ENCODE results near the gene HEPACAM. TPM values are rescaled to one million over a fixed set of nuclear protein-coding genes. Genes with fewer than 3 reads are reported as not detected.

Gene HEPACAM
- total RNA-seq, 8 experiments from 2014 or later, result 0.05 to 14.0 (median 0.12) TPM; not detected in 2

DNA sequence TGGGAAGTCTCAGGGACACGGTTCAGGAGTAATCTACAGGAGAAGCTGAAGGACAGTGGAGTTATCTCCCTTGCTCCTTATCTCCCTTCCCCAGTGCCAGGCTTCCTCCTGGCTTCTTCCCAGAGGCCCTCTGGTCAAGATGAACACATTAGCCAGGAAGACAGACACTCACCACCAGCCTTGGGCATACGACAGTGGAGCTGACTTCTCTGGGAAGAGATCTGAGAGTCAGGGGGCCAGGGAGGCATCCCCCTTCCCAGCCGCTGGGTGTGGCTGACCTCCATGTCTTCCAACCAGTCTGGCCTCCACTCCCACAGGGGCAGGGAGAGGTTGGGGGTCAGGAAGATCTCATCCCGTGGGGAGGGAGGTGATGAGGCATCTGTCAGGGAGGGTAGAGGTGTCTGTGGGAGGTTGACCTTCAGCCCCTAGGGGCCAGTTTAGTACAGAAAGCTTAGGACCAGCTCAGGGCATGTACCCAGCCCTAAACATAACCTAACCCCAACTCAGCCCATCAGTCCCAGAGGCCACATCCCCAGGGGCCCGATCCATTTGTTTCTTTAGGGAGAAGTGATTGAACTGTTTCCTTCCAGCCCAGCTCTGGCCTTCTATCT, 50.9 kb downstream of the HEPACAM start:
- in situ Hi-C loops (cut with MboI; ENCODE audit: low pct_unique_long_range_greater_than_20kb in 2 of 9, low sequenced_read_pairs in 9 of 9, unreplicated experiment in 9 of 9), result no loop called here
- H3K27ac ChIP-seq, result no peak overlapping the region
- H3K4me1 ChIP-seq (replicated peaks in 1 of 2), result peaks cover 0 to 4% of the 10 kb centered on the region in 2 donors
- 60 to 100% (median 80%) methylated on average over 1 to 4 of the region's 5 CpGs; no CpG with 5 or more reads in 4 of the 10 experiments for WGBS, 10 experiments
- no peak overlapping the region for H3K4me3 ChIP-seq
- ATAC-seq (replicated peaks in 6 of 8), result no peak

- no peak overlapping the region for H3K4me3 ChIP-seq
- no CpG with 5 or more reads among the region's 1 CpG for WGBS, 10 experiments
- no peak for ATAC-seq (replicated peaks in 6 of 8)
- no peak overlapping the region for H3K27ac ChIP-seq
- H3K4me1 ChIP-seq (replicated peaks in 1 of 2), result peaks cover 0 to 2% of the 10 kb centered on the region in 2 donors
- in situ Hi-C loops (cut with MboI; ENCODE audit: low pct_unique_long_range_greater_than_20kb in 2 of 9, low sequenced_read_pairs in 9 of 9, unreplicated experiment in 9 of 9), result no loop called here
Observed at GRCh38 chr11:124884340-124884739, 51.5 kb downstream of the HEPACAM start.

- WGBS, 10 experiments, result 46 to 88% (median 78%) methylated on average over 1 to 8 of the region's 11 CpGs; no CpG with 5 or more reads in 1 of the 10 experiments
- peaks cover under 1 to 4% of the 10 kb centered on the region in 2 donors for H3K4me1 ChIP-seq (replicated peaks in 1 of 2)
- no peak overlapping the region for H3K4me3 ChIP-seq
- in situ Hi-C loops (cut with MboI; ENCODE audit: low pct_unique_long_range_greater_than_20kb in 2 of 9, low sequenced_read_pairs in 9 of 9, unreplicated experiment in 9 of 9), result no loop called here
- ATAC-seq (replicated peaks in 6 of 8), result peak in 1 of 8 experiments; percentile 42
- H3K27ac ChIP-seq, result no peak overlapping the region
Observed at GRCh38 chr11:124882339-124883071, 53.3 kb downstream of the HEPACAM start.

- WGBS, 10 experiments, result 60 to 87% (median 73%) methylated on average over 1 to 3 of the region's 3 CpGs; no CpG with 5 or more reads in 5 of the 10 experiments
- ATAC-seq (replicated peaks in 6 of 8), result no peak
- no peak overlapping the region for H3K27ac ChIP-seq
- no peak overlapping the region for H3K4me3 ChIP-seq
- peaks cover 7 to 12% of the 10 kb centered on the region in 2 donors for H3K4me1 ChIP-seq (replicated peaks in 1 of 2)
- in situ Hi-C loops (cut with MboI; ENCODE audit: low pct_unique_long_range_greater_than_20kb in 2 of 9, low sequenced_read_pairs in 9 of 9, unreplicated experiment in 9 of 9), result no loop called here
Observed at GRCh38 chr11:124880958-124881357, 54.9 kb downstream of the HEPACAM start.

GRCh38 chr11:124880290-124880611, 55.6 kb downstream of the HEPACAM start:
- WGBS, 10 experiments, result 60 to 100% (median 90%) methylated on average over 1 to 5 of the region's 10 CpGs; no CpG with 5 or more reads in 3 of the 10 experiments
- no peak overlapping the region for H3K4me3 ChIP-seq
- H3K27ac ChIP-seq, result no peak overlapping the region
- in situ Hi-C loops (cut with MboI; ENCODE audit: low pct_unique_long_range_greater_than_20kb in 2 of 9, low sequenced_read_pairs in 9 of 9, unreplicated experiment in 9 of 9), result no loop called here
- no peak for ATAC-seq (replicated peaks in 6 of 8)
- H3K4me1 ChIP-seq (replicated peaks in 1 of 2), result peaks cover 7 to 17% of the 10 kb centered on the region in 2 donors

DNA sequence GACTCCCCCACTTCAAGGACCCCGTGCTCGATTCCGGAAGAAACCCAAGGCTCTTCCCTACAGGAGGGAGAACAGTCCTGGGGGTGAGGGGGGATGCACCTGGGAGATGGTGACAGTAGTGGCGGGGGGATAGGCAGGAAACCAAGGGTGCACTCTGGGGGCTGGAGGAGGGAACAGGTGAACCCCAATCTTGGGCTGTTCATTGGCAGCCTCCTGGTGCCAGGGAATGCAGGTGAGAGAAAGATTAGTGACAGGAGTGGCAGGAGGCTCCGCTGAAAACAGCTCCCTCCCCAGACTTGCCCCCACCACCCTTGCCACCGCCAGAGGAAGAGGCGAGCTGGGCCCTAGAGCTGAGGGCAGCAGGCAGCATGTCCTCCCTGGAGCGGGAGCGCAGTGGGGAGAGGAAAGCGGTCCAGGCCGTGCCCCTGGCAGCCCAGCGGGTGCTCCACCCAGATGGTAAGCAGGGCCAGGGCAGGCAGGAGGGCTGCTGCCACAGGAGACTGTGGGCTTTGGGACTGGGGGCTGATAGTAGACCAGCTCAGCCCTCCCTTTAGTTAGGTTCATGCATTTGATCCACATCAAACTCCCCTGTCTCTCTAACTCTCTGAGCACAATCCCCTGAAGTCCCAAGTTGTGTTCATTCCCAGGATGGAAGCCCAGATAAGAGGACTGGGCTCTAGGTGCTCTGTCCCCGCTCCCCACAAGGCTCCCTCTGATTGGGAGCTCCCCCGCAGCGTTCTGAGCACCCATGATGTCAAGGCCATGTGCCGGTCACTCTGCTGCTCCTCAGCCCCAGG, 56.2 kb downstream of the HEPACAM start:
- WGBS, 10 experiments, result 62 to 100% (median 90%) methylated on average over 1 to 4 of the region's 16 CpGs; no CpG with 5 or more reads in 5 of the 10 experiments
- H3K4me1 ChIP-seq (replicated peaks in 1 of 2), result peaks cover 7 to 17% of the 10 kb centered on the region in 2 donors
- in situ Hi-C loops (cut with MboI; ENCODE audit: low pct_unique_long_range_greater_than_20kb in 2 of 9, low sequenced_read_pairs in 9 of 9, unreplicated experiment in 9 of 9), result no loop called here
- H3K27ac ChIP-seq, result no peak overlapping the region
- H3K4me3 ChIP-seq, result no peak overlapping the region
- no peak for ATAC-seq (replicated peaks in 6 of 8)

- Histone ChIP-seq H3K27ac (no peak overlapping the region), H3K4me3 (no peak overlapping the region), H3K4me1 (replicated peaks in 1 of 2) (peaks cover 7 to 17% of the 10 kb centered on the region in 2 donors)
- no peak for ATAC-seq (replicated peaks in 6 of 8)
- in situ Hi-C loops (cut with MboI; ENCODE audit: low pct_unique_long_range_greater_than_20kb in 2 of 9, low sequenced_read_pairs in 9 of 9, unreplicated experiment in 9 of 9), result no loop called here
- WGBS, 10 experiments, result 40 to 100% (median 89%) methylated on average over 1 to 6 of the region's 11 CpGs; no CpG with 5 or more reads in 5 of the 10 experiments
Observed at GRCh38 chr11:124878759-124879492, 56.9 kb downstream of the HEPACAM start.

DNA sequence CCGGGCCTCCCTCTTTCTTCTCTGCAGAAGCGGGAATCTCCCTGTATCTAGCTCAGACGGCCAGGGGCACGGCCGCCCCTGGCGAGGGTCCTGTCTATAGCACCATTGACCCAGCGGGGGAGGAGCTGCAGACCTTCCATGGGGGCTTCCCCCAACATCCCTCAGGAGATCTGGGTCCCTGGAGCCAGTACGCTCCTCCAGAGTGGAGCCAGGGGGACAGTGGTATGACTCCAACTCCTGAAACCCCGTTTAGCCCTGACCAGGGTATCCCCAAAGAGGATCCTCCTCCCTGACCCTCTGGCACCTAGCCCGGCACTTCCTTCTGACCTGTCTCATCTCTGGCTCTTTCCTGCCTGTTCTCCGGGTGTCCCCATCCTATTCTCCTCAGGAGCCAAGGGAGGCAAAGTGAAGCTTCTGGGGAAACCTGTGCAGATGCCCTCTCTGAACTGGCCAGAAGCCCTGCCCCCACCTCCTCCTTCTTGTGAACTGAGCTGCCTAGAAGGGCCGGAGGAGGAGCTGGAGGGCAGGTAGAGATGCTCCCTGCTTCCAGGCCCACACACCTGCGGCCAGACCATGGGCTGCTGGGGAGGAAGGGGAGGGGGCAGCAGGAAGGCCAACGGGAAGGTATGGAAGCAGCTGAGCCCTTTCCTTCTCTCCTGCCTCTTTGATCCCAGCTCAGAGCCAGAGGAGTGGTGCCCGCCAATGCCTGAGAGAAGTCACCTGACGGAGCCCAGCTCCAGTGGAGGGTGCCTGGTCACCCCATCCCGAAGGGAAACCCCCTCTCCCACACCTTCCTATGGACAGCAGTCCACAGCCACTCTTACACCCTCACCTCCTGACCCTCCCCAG, 57.7 kb downstream of the HEPACAM start:
- peaks cover 7 to 17% of the 10 kb centered on the region in 2 donors for H3K4me1 ChIP-seq (replicated peaks in 1 of 2)
- H3K4me3 ChIP-seq, result no peak overlapping the region
- no peak overlapping the region for H3K27ac ChIP-seq
- 0 to 100% (median 80%) methylated on average over 1 to 6 of the region's 17 CpGs; no CpG with 5 or more reads in 4 of the 10 experiments for WGBS, 10 experiments
- in situ Hi-C loops (cut with MboI; ENCODE audit: low pct_unique_long_range_greater_than_20kb in 2 of 9, low sequenced_read_pairs in 9 of 9, unreplicated experiment in 9 of 9), result no loop called here
- ATAC-seq (replicated peaks in 6 of 8), result no peak

GRCh38 chr11:124877631-124877909, 58.3 kb downstream of the HEPACAM start:
- Histone ChIP-seq H3K4me3 (peak overlapping the region in 2 of 5 donors; percentile 45 to 48), H3K4me1 (replicated peaks in 1 of 2) (peaks cover 7 to 17% of the 10 kb centered on the region in 2 donors), H3K27ac (no peak overlapping the region)
- no peak for ATAC-seq (replicated peaks in 6 of 8)
- WGBS, 10 experiments, result 48 to 66% methylated on average over 3 to 9 of the region's 10 CpGs; no CpG with 5 or more reads in 8 of the 10 experiments
- in situ Hi-C loops (cut with MboI; ENCODE audit: low pct_unique_long_range_greater_than_20kb in 2 of 9, low sequenced_read_pairs in 9 of 9, unreplicated experiment in 9 of 9), result no loop called here

DNA sequence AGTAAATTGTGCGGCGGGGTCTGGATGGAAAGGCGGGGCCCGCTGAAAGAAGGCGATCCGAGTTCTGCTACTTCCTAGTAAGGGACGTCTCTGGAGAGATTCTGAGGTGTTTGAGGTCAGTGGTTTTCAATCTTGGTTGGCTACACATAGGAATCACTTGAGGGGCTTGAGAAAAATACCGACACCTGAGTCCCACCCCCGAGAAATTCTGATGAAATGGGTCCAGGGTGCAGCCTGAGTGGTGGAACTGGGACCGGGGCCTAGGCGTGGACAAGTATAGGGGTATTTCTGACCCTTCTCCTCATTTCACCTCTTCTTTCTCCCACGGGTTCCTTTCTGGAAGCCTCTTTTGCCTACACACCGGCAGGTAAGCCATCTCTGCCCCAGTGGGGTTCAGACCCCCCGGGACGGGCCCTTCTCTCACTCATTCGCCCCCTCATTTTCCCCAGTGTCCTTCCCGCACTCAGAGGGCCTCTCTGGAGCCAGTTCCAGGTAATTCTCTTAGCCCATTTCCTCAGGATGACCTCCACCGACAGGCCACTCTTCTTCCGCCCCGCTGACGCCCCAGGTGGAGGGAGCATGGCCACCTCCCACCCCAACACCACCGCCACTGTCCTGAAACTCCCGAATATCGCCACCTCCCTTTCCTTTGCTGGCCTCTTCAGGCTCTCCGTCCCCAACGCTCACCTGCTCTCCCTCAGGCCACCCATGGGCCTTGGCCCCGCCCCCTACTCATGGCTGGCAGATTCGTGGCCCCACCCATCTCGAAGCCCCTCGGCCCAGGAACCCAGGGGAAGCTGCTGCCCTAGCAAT, 58.8 kb downstream of the HEPACAM start:
- H3K4me1 ChIP-seq (replicated peaks in 1 of 2), result peaks cover 7 to 17% of the 10 kb centered on the region in 2 donors
- H3K27ac ChIP-seq, result peak overlapping the region; percentile 10 to 40
- WGBS, 10 experiments, result 20 to 67% (median 47%) methylated on average over 2 to 10 of the region's 30 CpGs; no CpG with 5 or more reads in 3 of the 10 experiments
- H3K4me3 ChIP-seq, result peak overlapping the region; percentile 30 to 90 (median 48)
- in situ Hi-C loops (cut with MboI; ENCODE audit: low pct_unique_long_range_greater_than_20kb in 2 of 9, low sequenced_read_pairs in 9 of 9, unreplicated experiment in 9 of 9), result no loop called here
- no peak for ATAC-seq (replicated peaks in 6 of 8)

- peak; percentile 95 to 97 (median 96) for ATAC-seq (replicated peaks in 6 of 8)
- 0 to 15% (median 9%) methylated on average over 1 to 10 of the region's 69 CpGs; no CpG with 5 or more reads in 7 of the 10 experiments for WGBS, 10 experiments
- peaks cover 7 to 17% of the 10 kb centered on the region in 2 donors for H3K4me1 ChIP-seq (replicated peaks in 1 of 2)
- H3K27ac ChIP-seq, result peak overlapping the region; percentile 74 to 83
- H3K4me3 ChIP-seq, result peak overlapping the region; percentile 30 to 90 (median 48)
- in situ Hi-C loops (cut with MboI; ENCODE audit: low pct_unique_long_range_greater_than_20kb in 2 of 9, low sequenced_read_pairs in 9 of 9, unreplicated experiment in 9 of 9), result no loop called here
Observed at GRCh38 chr11:124875943-124876817, 59.7 kb downstream of the HEPACAM start.
